ENCODE results near the gene RBM26.

DNA sequence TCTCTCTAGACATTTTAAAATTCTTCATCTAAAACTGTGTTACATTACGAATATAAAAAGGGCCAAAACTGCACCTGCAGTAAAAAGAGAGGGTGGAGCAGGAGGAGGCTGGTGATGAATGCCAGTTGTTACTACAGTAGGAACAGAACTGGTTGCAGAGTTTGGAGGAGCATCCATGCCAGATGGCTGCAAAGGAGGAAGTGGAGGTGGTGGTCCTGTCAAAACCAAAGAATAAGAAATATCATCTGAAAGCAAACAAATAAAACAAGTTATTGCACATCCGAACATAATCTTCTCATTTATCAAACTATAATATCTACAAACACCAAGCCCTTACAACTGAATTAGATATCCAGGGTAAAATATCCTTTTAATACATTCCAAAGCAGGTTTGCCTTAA is 40.1 kb downstream of the RBM26 start:
- TF ChIP-seq, protein P1, sequence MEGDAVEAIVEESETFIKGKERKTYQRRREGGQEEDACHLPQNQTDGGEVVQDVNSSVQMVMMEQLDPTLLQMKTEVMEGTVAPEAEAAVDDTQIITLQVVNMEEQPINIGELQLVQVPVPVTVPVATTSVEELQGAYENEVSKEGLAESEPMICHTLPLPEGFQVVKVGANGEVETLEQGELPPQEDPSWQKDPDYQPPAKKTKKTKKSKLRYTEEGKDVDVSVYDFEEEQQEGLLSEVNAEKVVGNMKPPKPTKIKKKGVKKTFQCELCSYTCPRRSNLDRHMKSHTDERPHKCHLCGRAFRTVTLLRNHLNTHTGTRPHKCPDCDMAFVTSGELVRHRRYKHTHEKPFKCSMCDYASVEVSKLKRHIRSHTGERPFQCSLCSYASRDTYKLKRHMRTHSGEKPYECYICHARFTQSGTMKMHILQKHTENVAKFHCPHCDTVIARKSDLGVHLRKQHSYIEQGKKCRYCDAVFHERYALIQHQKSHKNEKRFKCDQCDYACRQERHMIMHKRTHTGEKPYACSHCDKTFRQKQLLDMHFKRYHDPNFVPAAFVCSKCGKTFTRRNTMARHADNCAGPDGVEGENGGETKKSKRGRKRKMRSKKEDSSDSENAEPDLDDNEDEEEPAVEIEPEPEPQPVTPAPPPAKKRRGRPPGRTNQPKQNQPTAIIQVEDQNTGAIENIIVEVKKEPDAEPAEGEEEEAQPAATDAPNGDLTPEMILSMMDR (IDR thresholded peaks at IDR 0.05) = no peak
- no peak for TF ChIP-seq EP300 (IDR thresholded peaks at IDR 0.05)
- TF ChIP-seq POLR2AphosphoS5 (IDR thresholded peaks at IDR 0.05) = no peak
- TF ChIP-seq POLR2A (IDR thresholded peaks at IDR 0.05) = no peak

Measured in gastroesophageal sphincter (tissue), 3 donors.